Left lobe of liver (tissue), 2 donors: ENCODE measurements around the gene KRT36. TPM values are rescaled to one million over a fixed set of nuclear protein-coding genes. Genes with fewer than 3 reads are reported as not detected.
A peak's percentile ranks its signal among the peaks of the same experiment; 100 is the strongest.

ENCODE experiments used
- ATAC-seq: fragments of 200-7000 bp; cut with Tn5 transposase; one replicate; pipeline ENCODE4 v1.9.1; 2020; ENCODE audit warnings: mild to moderate bottlenecking, moderate library complexity
- DNase-seq: peaks from one replicate; pipeline ENCODE4 v3.0.0-alpha.2; 2020; ENCODE audit warnings: low spot score
- total RNA-seq: library from RNA; stranded (reverse); gene quantifications from one replicate; pipeline ENCODE4 v1.2.1, GENCODE V29; 2021
- donor health status: DM: no; HTN: no; CAD: no; lungs with moderate emphysema.
- donor health status: DM: no; HTN: yes; CAD: no.

KRT36 gene
- total RNA-seq, 1 donor from 2014 or later: not detected

- ATAC-seq (no peak), DNase-seq (no peak)
These were observed 14.7 kb upstream of the KRT36 start for GRCh38 chr17:41504246-41504977.

- ATAC-seq (no peak), DNase-seq (no peak)
These were observed 13.5 kb upstream of the KRT36 start for GRCh38 chr17:41503202-41503601.

- ATAC-seq (no peak), DNase-seq (no peak)
These were observed 10.6 kb upstream of the KRT36 start for GRCh38 chr17:41500131-41500911.

- DNase-seq (no peak), ATAC-seq (no peak)
These were observed 10.0 kb upstream of the KRT36 start for GRCh38 chr17:41499714-41500113.

GRCh38 chr17:41498276-41498675, 8.6 kb upstream of the KRT36 start:
- no peak for DNase-seq
- peak; percentile 34 for ATAC-seq

GRCh38 chr17:41496803-41497484, 7.2 kb upstream of the KRT36 start:
- DNase-seq (peak; percentile 55), ATAC-seq (peak; percentile 76)

GRCh38 chr17:41494524-41494923, 4.8 kb upstream of the KRT36 start:
- DNase-seq (no peak), ATAC-seq (no peak)

- no peak for ATAC-seq
- no peak for DNase-seq
These were observed 3.1 kb upstream of the KRT36 start for GRCh38 chr17:41492771-41493170.

- ATAC-seq: peak; percentile 32
- no peak for DNase-seq
These were observed 2.6 kb upstream of the KRT36 start for GRCh38 chr17:41492351-41492750.

GRCh38 chr17:41491476-41491875, 1.8 kb upstream of the KRT36 start:
- DNase-seq: no peak
- ATAC-seq: no peak

- no peak for DNase-seq
- ATAC-seq: no peak
These were observed 585 bp upstream of the KRT36 start for GRCh38 chr17:41490000-41490990.

GRCh38 chr17:41486809-41487530, 2.7 kb downstream of the KRT36 start:
- DNase-seq: no peak
- peak; percentile 48 for ATAC-seq

- no peak for ATAC-seq
- no peak for DNase-seq
These were observed 3.4 kb downstream of the KRT36 start for GRCh38 chr17:41486316-41486715.

GRCh38 chr17:41484920-41485904, 4.5 kb downstream of the KRT36 start:
- ATAC-seq (no peak), DNase-seq (no peak)

- ATAC-seq (no peak), DNase-seq (no peak)
These were observed 5.5 kb downstream of the KRT36 start for GRCh38 chr17:41483991-41484826.

GRCh38 chr17:41483531-41483930, 6.2 kb downstream of the KRT36 start:
- ATAC-seq (no peak), DNase-seq (no peak)

- DNase-seq: no peak
- ATAC-seq: no peak
These were observed 8.7 kb downstream of the KRT36 start, which contains the start of gene KRT35 for GRCh38 chr17:41481036-41481435. Gene KRT35 (minus strand): TSS chr17:41481151. CDS start chr17:41481097, 54 bp downstream.

GRCh38 chr17:41480581-41480980, 9.1 kb downstream of the KRT36 start:
- ATAC-seq: no peak
- no peak for DNase-seq
